H9 (cell line): ENCODE data around the gene DNASE1. TPM values are rescaled to one million over a fixed set of nuclear protein-coding genes. Genes with fewer than 3 reads are reported as not detected.

Experiments used
- DNase-seq: peaks from one replicate; pipeline ENCODE4 v3.0.0-alpha.2; 2017
- H2AFZ ChIP-seq: one replicate; pipeline ENCODE4 v1.6.1; 2013; ENCODE audit warnings: mild to moderate bottlenecking, low read length, control low read depth, moderate library complexity
- H2AK5ac ChIP-seq: 2 replicates; pipeline ENCODE4 v1.6.1; 2013; ENCODE audit warnings: low read length, control low read depth, mixed read lengths; ENCODE audit not compliant: insufficient read length
- H2BK120ac ChIP-seq: one replicate; pipeline ENCODE4 v1.6.1; 2013; ENCODE audit warnings: low read depth, mild to moderate bottlenecking, low read length, control low read depth, inconsistent platforms; ENCODE audit not compliant: poor library complexity, severe bottlenecking
- H2BK12ac ChIP-seq: 2 replicates; pipeline ENCODE4 v1.6.1; 2013; ENCODE audit warnings: low read length, control low read depth, mixed read lengths, low read depth; ENCODE audit not compliant: insufficient read length
- H2BK15ac ChIP-seq: 2 replicates; pipeline ENCODE4 v1.6.1; 2013; ENCODE audit warnings: low read depth, low read length, control low read depth
- H2BK20ac ChIP-seq: one replicate; pipeline ENCODE4 v1.6.1; 2013; ENCODE audit warnings: low read depth, mild to moderate bottlenecking, low read length, control low read depth, inconsistent platforms; ENCODE audit not compliant: poor library complexity, severe bottlenecking
- H2BK5ac ChIP-seq: 2 replicates; pipeline ENCODE4 v1.6.1; 2013; ENCODE audit warnings: low read length, control low read depth, mixed read lengths; ENCODE audit not compliant: insufficient read length
- H3K14ac ChIP-seq: 2 replicates; pipeline ENCODE4 v1.6.1; 2013; ENCODE audit warnings: low read length, control low read depth; ENCODE audit not compliant: insufficient read depth
- H3K18ac ChIP-seq: 2 replicates; pipeline ENCODE4 v1.6.1; 2013; ENCODE audit warnings: low read depth, mild to moderate bottlenecking, mixed read lengths, low read length, control low read depth; ENCODE audit not compliant: insufficient read length
- H3K23ac ChIP-seq: 2 replicates; pipeline ENCODE4 v1.6.1; 2013; ENCODE audit warnings: low read length, control low read depth, mixed read lengths, low read depth; ENCODE audit not compliant: insufficient read length
- H3K23me2 ChIP-seq: 2 replicates; pipeline ENCODE4 v1.6.1; 2013; ENCODE audit warnings: low read depth, mild to moderate bottlenecking, mixed read lengths, low read length, control low read depth; ENCODE audit not compliant: insufficient read length, poor library complexity, severe bottlenecking
- H3K27ac ChIP-seq: 2 replicates; pipeline ENCODE4 v1.5.1; 2013; ENCODE audit warnings: low read length, control low read depth, mixed read lengths, low read depth; ENCODE audit not compliant: insufficient read length
- H3K27me3 ChIP-seq: 2 replicates; pipeline ENCODE4 v1.6.1; 2013; ENCODE audit warnings: low read length, control low read depth, inconsistent platforms; ENCODE audit not compliant: insufficient read depth
- H3K4ac ChIP-seq: 2 replicates; pipeline ENCODE4 v1.6.1; 2013; ENCODE audit warnings: low read depth, mild to moderate bottlenecking, control low read depth, inconsistent platforms, low read length, moderate library complexity
- H3K4me1 ChIP-seq: 2 replicates; pipeline ENCODE4 v1.6.1; 2013; ENCODE audit warnings: low read length, control low read depth, inconsistent platforms; ENCODE audit not compliant: insufficient read depth
- H3K4me2 ChIP-seq: 2 replicates; pipeline ENCODE4 v1.6.1; 2013; ENCODE audit warnings: low read length, control low read depth, mixed read lengths; ENCODE audit not compliant: insufficient read length, insufficient read depth
- H3K56ac ChIP-seq: 2 replicates; pipeline ENCODE4 v1.6.1; 2013; ENCODE audit warnings: low read depth, mild to moderate bottlenecking, mixed read lengths, low read length, control low read depth; ENCODE audit not compliant: insufficient read length
- H3K79me1 ChIP-seq: 2 replicates; pipeline ENCODE4 v1.6.1; 2013; ENCODE audit warnings: low read depth, mild to moderate bottlenecking, moderate library complexity, low read length, control low read depth, inconsistent platforms; ENCODE audit not compliant: insufficient read depth, poor library complexity, severe bottlenecking
- H3K79me2 ChIP-seq: 2 replicates; pipeline ENCODE4 v1.6.1; 2013; ENCODE audit warnings: low read length, control low read depth, inconsistent platforms; ENCODE audit not compliant: insufficient read depth
- H3K9ac ChIP-seq: 2 replicates; pipeline ENCODE4 v1.6.1; 2013; ENCODE audit warnings: low read length, control low read depth, mixed read lengths; ENCODE audit not compliant: insufficient read length; ENCODE audit errors: extremely low read depth
- H3K9me3 ChIP-seq: one replicate; pipeline ENCODE4 v1.6.1; 2013; ENCODE audit warnings: low read depth, low read length, inconsistent platforms; ENCODE audit not compliant: control insufficient read depth
- H3T11ph ChIP-seq: one replicate; pipeline ENCODE4 v1.6.1; 2013; ENCODE audit warnings: mild to moderate bottlenecking, low read length, control low read depth, inconsistent platforms
- H4K20me1 ChIP-seq: one replicate; pipeline ENCODE4 v1.6.1; 2013; ENCODE audit not compliant: control insufficient read depth, insufficient read length, insufficient read depth
- H4K5ac ChIP-seq: 2 replicates; pipeline ENCODE4 v1.6.1; 2013; ENCODE audit warnings: low read depth, mild to moderate bottlenecking, mixed read lengths, low read length, control low read depth; ENCODE audit not compliant: insufficient read length
- H4K8ac ChIP-seq: replicated peaks from 2 replicates; pipeline ENCODE4 v1.6.1; 2013; ENCODE audit warnings: low read length, control low read depth, mixed read lengths, low read depth; ENCODE audit not compliant: insufficient read length
- H4K91ac ChIP-seq: 2 replicates; pipeline ENCODE4 v1.6.1; 2013; ENCODE audit warnings: low read depth, mild to moderate bottlenecking, moderate library complexity, mixed read lengths, low read length, control low read depth; ENCODE audit not compliant: insufficient read length
- H3K27ac Mint-ChIP-seq, 3 experiments: 2 replicates in 2 of 3; 3 replicates in 1 of 3; pipeline ENCODE4 v1.8.0; 2020 to 2021; ENCODE audit warnings: mixed read lengths in 3 of 3, mild to moderate bottlenecking in 1 of 3, moderate library complexity in 1 of 3
- H3K27me3 Mint-ChIP-seq: 2 replicates; pipeline ENCODE4 v1.8.0; 2021; ENCODE audit warnings: low read depth, mild to moderate bottlenecking, moderate library complexity, mixed read lengths
- H3K36me3 Mint-ChIP-seq, 3 experiments: 2 replicates in 2 of 3; 3 replicates in 1 of 3; pipeline ENCODE4 v1.8.0; 2020 to 2021; ENCODE audit warnings: low read depth in 3 of 3, mixed read lengths in 3 of 3; ENCODE audit not compliant: insufficient read depth in 1 of 3
- H3K4me1 Mint-ChIP-seq, 2 experiments: 2 replicates each; pipeline ENCODE4 v1.8.0; 2020; ENCODE audit warnings: mixed read lengths in 2 of 2
- H3K4me3 Mint-ChIP-seq, 2 experiments: 2 replicates in 1 of 2; 3 replicates in 1 of 2; pipeline ENCODE4 v1.8.0; 2020 to 2021; ENCODE audit warnings: mild to moderate bottlenecking in 2 of 2, mixed read lengths in 2 of 2, moderate library complexity in 1 of 2
- H3K9me3 Mint-ChIP-seq, 2 experiments: 2 replicates in 1 of 2; 3 replicates in 1 of 2; pipeline ENCODE4 v1.8.0; 2020; ENCODE audit warnings: mild to moderate bottlenecking in 2 of 2, mixed read lengths in 2 of 2, moderate library complexity in 1 of 2
- WGBS: extraction: QIAGEN DNeasy Blood & Tissue Kit; methylation state at CpG from one replicate; pipeline ENCODE4 v1.1.7; 2013; ENCODE audit warnings: missing lambda C conversion rate, low lambda C conversion rate, mixed read lengths; ENCODE audit not compliant: insufficient read length; ENCODE audit errors: extremely low coverage; 5-methylcytosine and 5-hydroxymethylcytosine counted together
- total RNA-seq: library from RNA; stranded (reverse); gene quantifications from 2 replicates; pipeline ENCODE4 v1.2.1, GENCODE V29; 2021
- TF ChIP-seq, protein P1 (sequence below): fragments of 200-600 bp; sonication (generic); conservative IDR thresholded peaks from 3 replicates; pipeline ENCODE4 v1.8.0; 2021; ENCODE audit warnings: antibody characterized with exemption, mild to moderate bottlenecking

The DNASE1 gene
- total RNA-seq, 1 experiment from 2014 or later, result 10.1 TPM

- peaks cover 13 to 28% (median 27%) of the 10 kb centered on the region in 3 experiments; a peak in 6 of 7 replicates for H3K36me3 Mint-ChIP-seq
- Histone ChIP-seq H4K91ac (no peak overlapping the region), H2BK120ac (no peak overlapping the region), H2AK5ac (no peak overlapping the region), H2BK20ac (no peak overlapping the region), H2BK12ac (no peak overlapping the region), H3T11ph (no peak overlapping the region), H2AFZ (no peak overlapping the region), H3K18ac (no peak overlapping the region), H3K4me2 (no peak overlapping the region), H3K79me2 (peaks cover 5% of the 10 kb centered on the region; the same call in 1 of the 2 replicates), H3K27me3 (no peaks in the 10 kb centered on the region), H4K20me1 (no peaks in the 10 kb centered on the region), H3K9me3 (no peaks in the 10 kb centered on the region), H3K4me1 (no peaks in the 10 kb centered on the region), H2BK15ac (no peak overlapping the region), H3K27ac (no peak overlapping the region), H3K14ac (no peak overlapping the region), H4K8ac (no peak overlapping the region), H3K23me2 (no peaks in the 10 kb centered on the region), H2BK5ac (no peak overlapping the region), H4K5ac (no peak overlapping the region), H3K56ac (no peak overlapping the region), H3K23ac (no peak overlapping the region), H3K79me1 (peaks cover 3% of the 10 kb centered on the region), H3K4ac (no peak overlapping the region), H3K9ac (no peak overlapping the region)
- peak overlapping the region in 1 of 3 experiments; percentile 23; a peak in 1 of 7 replicates for H3K27ac Mint-ChIP-seq
- TF ChIP-seq, protein P1, sequence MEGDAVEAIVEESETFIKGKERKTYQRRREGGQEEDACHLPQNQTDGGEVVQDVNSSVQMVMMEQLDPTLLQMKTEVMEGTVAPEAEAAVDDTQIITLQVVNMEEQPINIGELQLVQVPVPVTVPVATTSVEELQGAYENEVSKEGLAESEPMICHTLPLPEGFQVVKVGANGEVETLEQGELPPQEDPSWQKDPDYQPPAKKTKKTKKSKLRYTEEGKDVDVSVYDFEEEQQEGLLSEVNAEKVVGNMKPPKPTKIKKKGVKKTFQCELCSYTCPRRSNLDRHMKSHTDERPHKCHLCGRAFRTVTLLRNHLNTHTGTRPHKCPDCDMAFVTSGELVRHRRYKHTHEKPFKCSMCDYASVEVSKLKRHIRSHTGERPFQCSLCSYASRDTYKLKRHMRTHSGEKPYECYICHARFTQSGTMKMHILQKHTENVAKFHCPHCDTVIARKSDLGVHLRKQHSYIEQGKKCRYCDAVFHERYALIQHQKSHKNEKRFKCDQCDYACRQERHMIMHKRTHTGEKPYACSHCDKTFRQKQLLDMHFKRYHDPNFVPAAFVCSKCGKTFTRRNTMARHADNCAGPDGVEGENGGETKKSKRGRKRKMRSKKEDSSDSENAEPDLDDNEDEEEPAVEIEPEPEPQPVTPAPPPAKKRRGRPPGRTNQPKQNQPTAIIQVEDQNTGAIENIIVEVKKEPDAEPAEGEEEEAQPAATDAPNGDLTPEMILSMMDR, result no peak
- WGBS, result no CpG with 5 or more reads among the region's 4 CpGs
- no peaks in the 10 kb centered on the region for H3K27me3 Mint-ChIP-seq
- peaks cover 3 to 8% of the 10 kb centered on the region in 2 experiments; a peak in 2 of 4 replicates for H3K4me1 Mint-ChIP-seq
- DNase-seq, result no peak
- no peaks in the 10 kb centered on the region for H3K9me3 Mint-ChIP-seq
- no peak overlapping the region for H3K4me3 Mint-ChIP-seq
Observed at GRCh38 chr16:3698941-3699340, 44.5 kb downstream of the DNASE1 start.
